ENCODE results near the gene KRTAP5-3. TPM values are rescaled to one million over a fixed set of nuclear protein-coding genes. Genes with fewer than 3 reads are reported as not detected.

Gene KRTAP5-3
- total and polyA plus RNA-seq, 2 of the 8 experiments (the other 6 are each of a cell fraction or from before 2014, with no cell fraction given): not detected

- Histone ChIP-seq H4K5ac (ENCODE audit: insufficient read length, low read depth, low read length) (no peak within 1 kb of the TSS), H2BK15ac (ENCODE audit: low read length) (no peak within 1 kb of the TSS), H3K27me3 (replicated peaks in 1 of 4; ENCODE audit: control insufficient read depth in 3 of 4, extremely low read depth in 1 of 4, insufficient read depth in 3 of 4, low read length in 3 of 4) (peaks cover 18 to 54% (median 49%) of the 10 kb centered on the region in 4 experiments), H3K4me3 (ENCODE audit: extremely low read depth in 1 of 4, insufficient read depth in 2 of 4, low read depth in 3 of 4, low read length in 4 of 4) (peak within 1 kb of the TSS; percentile 27 to 71 (median 34)), H3K56ac (replicated peaks; ENCODE audit: insufficient read length, low read depth, low read length) (no peak within 1 kb of the TSS), H4K8ac (ENCODE audit: extremely low read depth, insufficient read depth, low read length) (no peak within 1 kb of the TSS; the same call in 1 of the 2 replicates), H4K20me1 (replicated peaks in 1 of 2; ENCODE audit: control insufficient read depth in 1 of 2, insufficient read depth in 2 of 2, low read length in 2 of 2) (peaks cover 4 to 18% of the 10 kb centered on the region in 2 experiments), H2BK12ac (ENCODE audit: low read depth, low read length) (no peak within 1 kb of the TSS), H3K27ac (ENCODE audit: low read depth, low read length) (no peak within 1 kb of the TSS), H2AFZ (ENCODE audit: low read length) (no peak within 1 kb of the TSS), H3K23ac (ENCODE audit: insufficient read length) (no peak within 1 kb of the TSS), H3K18ac (ENCODE audit: extremely low read depth, low read length) (no peak within 1 kb of the TSS; the same call in 1 of the 2 replicates), H3K4ac (replicated peaks; ENCODE audit: insufficient read length, low read depth, low read length) (no peak within 1 kb of the TSS), H3K23me2 (ENCODE audit: low read depth, low read length) (no peaks in the 10 kb centered on the region; the same call in 1 of the 2 replicates), H2BK5ac (ENCODE audit: low read depth, low read length) (no peak within 1 kb of the TSS), H3K4me2 (ENCODE audit: insufficient read depth in 1 of 2, low read depth in 2 of 2, low read length in 2 of 2) (peak within 1 kb of the TSS; percentile 53 to 83), H3K79me2 (ENCODE audit: control insufficient read depth in 1 of 2, insufficient read depth in 2 of 2, low read length in 2 of 2) (no peaks in the 10 kb centered on the region), H2BK20ac (ENCODE audit: low read length) (no peak within 1 kb of the TSS; the same call in 1 of the 2 replicates), H2BK120ac (replicated peaks; ENCODE audit: low read depth, low read length) (no peak within 1 kb of the TSS), H3K4me1 (replicated peaks in 1 of 4; ENCODE audit: control insufficient read depth in 3 of 4, insufficient read depth in 4 of 4, low read length in 3 of 4) (peaks cover 0 to 46% (median 31%) of the 10 kb centered on the region in 4 experiments; a peak in 6 of 7 replicates), H4K91ac (replicated peaks; ENCODE audit: insufficient read length, low read length) (no peak within 1 kb of the TSS), H3K9ac (replicated peaks in 1 of 4; ENCODE audit: extremely low read depth in 1 of 4, low read depth in 3 of 4, low read length in 3 of 4) (peak within 1 kb of the TSS in 2 of 4 experiments; percentile 29 to 55; a peak in 2 of 7 replicates), H2AK5ac (ENCODE audit: low read depth, low read length) (no peak within 1 kb of the TSS), H3K9me3 (ENCODE audit: insufficient read depth in 2 of 2, low read depth in 1 of 2, low read length in 1 of 2) (no peaks in the 10 kb centered on the region), H3K14ac (ENCODE audit: insufficient read length) (no peak within 1 kb of the TSS), H3K79me1 (ENCODE audit: low read depth, low read length) (no peaks in the 10 kb centered on the region), H3K36me3 (ENCODE audit: control insufficient read depth in 2 of 4, insufficient read depth in 4 of 4, low read length in 3 of 4) (no peaks in the 10 kb centered on the region)
- FAIRE-seq (no peak), DNase-seq (ENCODE audit: low read depth in 1 of 2, low spot score in 2 of 2) (peak in 1 of 2 experiments; percentile 88)
- WGBS, 2 experiments (ENCODE audit: extremely low coverage in 1 of 2, insufficient coverage in 1 of 2, insufficient read length in 1 of 2, insufficient replicate concordance in 2 of 2, low coverage in 1 of 2, low lambda C conversion rate in 2 of 2, missing lambda C conversion rate in 1 of 2): no CpG with 5 or more reads among the region's 124 CpGs
- ChIA-PET POLR2A (ENCODE audit: partially characterized antibody) (interaction anchor here (2.6 kb wide), 1 partner anchor 25 kb away, joined by 34 read pairs; no protein-coding TSS in a partner anchor), CTCF (ENCODE audit: partially characterized antibody) (interaction anchor here (0.7 to 8.2 kb wide), 6 partner anchors 7 to 411 kb away, joined by 3 to 144 read pairs (median 66); partner anchors contain the start of gene KRTAP5-2)
- TF ChIP-seq RFX5 (IDR thresholded peaks at IDR 0.05; ENCODE audit: borderline replicate concordance, low read depth, low read length) (no peak), SIX5 (IDR thresholded peaks at IDR 0.05; ENCODE audit: low read depth, low read length) (no peak), ASH2L (IDR thresholded peaks at IDR 0.05; ENCODE audit: low read length) (no peak), KDM5A (IDR thresholded peaks at IDR 0.05; ENCODE audit: low read length) (no peak), BACH1 (IDR thresholded peaks at IDR 0.05; ENCODE audit: low read length) (no peak), CREB1 (IDR thresholded peaks at IDR 0.05) (peak; percentile 90), ATF2 (IDR thresholded peaks at IDR 0.05; ENCODE audit: low read length) (peak; percentile 97), CHD2 (IDR thresholded peaks at IDR 0.05; ENCODE audit: low read length) (no peak), JUND (IDR thresholded peaks at IDR 0.05; ENCODE audit: low read length) (peak; percentile 84; the same call in 1 of the 2 replicates), ATF3 (IDR thresholded peaks at IDR 0.05; ENCODE audit: insufficient read depth, low read depth, low read length) (0 out of 2 replicates have a peak, but pooled peaks have one; percentile 18)
Measured at GRCh38 chr11:1572197-1573076, 35.8 kb downstream of the KRTAP5-3 start, which contains the start of gene DUSP8. TSS of gene DUSP8 (minus strand) at chr11:1572271. CDS start at chr11:1565826, 6,445 bp downstream.

Data from H1 (cell line).